WTC11 (cell line): ENCODE data around the gene PWP1. TPM values are rescaled to one million over a fixed set of nuclear protein-coding genes. Genes with fewer than 3 reads are reported as not detected.

Source experiments
- ATAC-seq: fragments of 200-7000 bp; cut with Tn5 transposase; 2 replicates; pipeline ENCODE4 v1.10.0; 2021; ENCODE audit warnings: mild to moderate bottlenecking, moderate library complexity
- CTCF ChIA-PET: fragments of 300-600 bp; sonication (Branson Sonifier 250); formaldehyde crosslinking; loops from one replicate; lab custom pipeline; 2021; ENCODE audit warnings: antibody characterized with exemption; lab: Charles Lee
- POLR2A ChIA-PET: fragments of 350-600 bp; sonication (Branson Sonifier 250); formaldehyde crosslinking; loops from one replicate; lab custom pipeline; 2021; ENCODE audit warnings: antibody characterized with exemption; lab: Charles Lee
- DNase-seq: peaks from one replicate; pipeline ENCODE4 v3.0.0; 2021; ENCODE audit warnings: low spot score
- H3K27ac Mint-ChIP-seq: 2 replicates; pipeline ENCODE4 v1.8.0; 2021; ENCODE audit warnings: mixed read lengths
- H3K27me3 Mint-ChIP-seq: 2 replicates; pipeline ENCODE4 v1.8.0; 2021; ENCODE audit warnings: low read depth, mild to moderate bottlenecking, moderate library complexity, mixed read lengths
- H3K36me3 Mint-ChIP-seq: 2 replicates; pipeline ENCODE4 v1.8.0; 2021; ENCODE audit warnings: mixed read lengths
- H3K4me1 Mint-ChIP-seq: 2 replicates; pipeline ENCODE4 v1.8.0; 2022; ENCODE audit warnings: mixed read lengths
- H3K4me3 Mint-ChIP-seq: 2 replicates; pipeline ENCODE4 v1.8.0; 2021; ENCODE audit warnings: mild to moderate bottlenecking, moderate library complexity, mixed read lengths
- H3K9me3 Mint-ChIP-seq: 2 replicates; pipeline ENCODE4 v1.8.0; 2021; ENCODE audit warnings: mixed read lengths
- CBFB ChIP-seq: sonication (generic); formaldehyde crosslinking; IDR thresholded peaks from 2 replicates; pipeline ENCODE4 v1.8.1; 2022; ENCODE audit warnings: mild to moderate bottlenecking, low read depth, missing genetic modification reagents
- CREB1 ChIP-seq: sonication (generic); formaldehyde crosslinking; IDR thresholded peaks from 2 replicates; pipeline ENCODE4 v1.8.0; 2023; ENCODE audit warnings: mild to moderate bottlenecking, missing genetic modification reagents
- E2F1 ChIP-seq: sonication (generic); formaldehyde crosslinking; IDR thresholded peaks from 2 replicates; pipeline ENCODE4 v1.8.0; 2022; ENCODE audit warnings: mild to moderate bottlenecking, missing genetic modification reagents
- E2F4 ChIP-seq: sonication (generic); formaldehyde crosslinking; IDR thresholded peaks from 2 replicates; pipeline ENCODE4 v1.8.1; 2022; ENCODE audit warnings: low read depth, mild to moderate bottlenecking, moderate library complexity, missing genetic modification reagents, borderline replicate concordance
- EMX1 ChIP-seq: fragments of 250-450 bp; sonication (Bioruptor Pico); IDR thresholded peaks from 2 replicates; pipeline ENCODE4 v1.8.0; 2021; ENCODE audit warnings: mild to moderate bottlenecking
- GRHL2 ChIP-seq: fragments of 250-450 bp; sonication (Bioruptor Pico); IDR thresholded peaks from 2 replicates; pipeline ENCODE4 v1.8.0; 2022; ENCODE audit warnings: mild to moderate bottlenecking, moderate library complexity; ENCODE audit not compliant: insufficient replicate concordance, severe bottlenecking
- IRF1 ChIP-seq: sonication (generic); formaldehyde crosslinking; IDR thresholded peaks from 2 replicates; pipeline ENCODE4 v1.8.0; 2023; ENCODE audit warnings: missing genetic modification reagents
- KAT7 ChIP-seq: sonication (generic); formaldehyde crosslinking; IDR thresholded peaks from 2 replicates; pipeline ENCODE4 v1.8.1; 2023; ENCODE audit warnings: missing genetic modification reagents, mild to moderate bottlenecking, borderline replicate concordance
- NFATC4 ChIP-seq: fragments of 250-450 bp; sonication (Bioruptor Pico); IDR thresholded peaks from 2 replicates; pipeline ENCODE4 v1.9.0; 2021; ENCODE audit warnings: mild to moderate bottlenecking
- NR2C2 ChIP-seq: sonication (generic); formaldehyde crosslinking; IDR thresholded peaks from 2 replicates; pipeline ENCODE4 v1.8.0; 2022; ENCODE audit warnings: mild to moderate bottlenecking, missing genetic modification reagents
- OVOL2 ChIP-seq: fragments of 250-450 bp; sonication (Bioruptor Pico); IDR thresholded peaks from 2 replicates; pipeline ENCODE4 v1.9.0; 2021; ENCODE audit warnings: mild to moderate bottlenecking, borderline replicate concordance
- PREB ChIP-seq: sonication (generic); formaldehyde crosslinking; IDR thresholded peaks from 2 replicates; pipeline ENCODE4 v1.8.1; 2022; ENCODE audit warnings: mild to moderate bottlenecking, missing genetic modification reagents, moderate library complexity, borderline replicate concordance
- STAT6 ChIP-seq: sonication (generic); formaldehyde crosslinking; conservative IDR thresholded peaks from 2 replicates; pipeline ENCODE4 v1.8.1; 2023; ENCODE audit warnings: mild to moderate bottlenecking, low read depth, missing genetic modification reagents, moderate library complexity
- TCF7 ChIP-seq: sonication (generic); formaldehyde crosslinking; IDR thresholded peaks from 2 replicates; pipeline ENCODE4 v1.8.0; 2022; ENCODE audit warnings: mild to moderate bottlenecking, low read depth, missing genetic modification reagents, moderate library complexity
- ZMAT4 ChIP-seq: fragments of 250-450 bp; sonication (Bioruptor Pico); IDR thresholded peaks from 2 replicates; pipeline ENCODE4 v1.9.0; 2021; ENCODE audit warnings: mild to moderate bottlenecking
- ZNF138 ChIP-seq: sonication (generic); formaldehyde crosslinking; conservative IDR thresholded peaks from 2 replicates; pipeline ENCODE4 v1.8.1; 2022; ENCODE audit warnings: mild to moderate bottlenecking, moderate library complexity, missing genetic modification reagents
- ZNF396 ChIP-seq: fragments of 250-450 bp; sonication (Bioruptor Pico); IDR thresholded peaks from 2 replicates; pipeline ENCODE4 v1.8.0; 2021; ENCODE audit warnings: mild to moderate bottlenecking, moderate library complexity, borderline replicate concordance
- ZNF425 ChIP-seq: fragments of 250-450 bp; sonication (Bioruptor Pico); conservative IDR thresholded peaks from 2 replicates; pipeline ENCODE4 v1.9.0; 2021; ENCODE audit warnings: mild to moderate bottlenecking
- total RNA-seq: library from RNA; stranded (reverse); gene quantifications from 3 replicates; pipeline ENCODE4 v1.2.3, GENCODE V29; 2021

PWP1 gene
- total RNA-seq, 1 experiment from 2014 or later = 54.2 TPM

- H3K9me3 Mint-ChIP-seq = no peaks in the 10 kb centered on the region
- ATAC-seq (no peak), DNase-seq (no peak)
- POLR2A ChIA-PET = no interaction called here
- CTCF ChIA-PET = interaction anchor here (1.5 kb wide), 1 partner anchor 148 kb away, joined by 4 read pairs; no protein-coding TSS in a partner anchor
- H3K27ac Mint-ChIP-seq = no peak overlapping the region
- H3K36me3 Mint-ChIP-seq = peaks cover 70% of the 10 kb centered on the region
- H3K4me3 Mint-ChIP-seq = no peak overlapping the region
- no peaks in the 10 kb centered on the region for H3K27me3 Mint-ChIP-seq
- no peaks in the 10 kb centered on the region for H3K4me1 Mint-ChIP-seq
- TF ChIP-seq GRHL2 (no peak), PREB (no peak), TCF7 (no peak), CREB1 (CRISPR knock-in tag) (no peak), ZNF138 (CRISPR knock-in tag) (no peak), KAT7 (no peak), IRF1 (no peak), ZMAT4 (CRISPR knock-in tag) (no peak), STAT6 (CRISPR knock-in tag) (no peak), E2F1 (CRISPR knock-in tag) (no peak), OVOL2 (no peak), NR2C2 (CRISPR knock-in tag) (no peak), EMX1 (no peak), ZNF396 (no peak), E2F4 (CRISPR knock-in tag) (no peak), ZNF425 (CRISPR knock-in tag) (no peak), CBFB (CRISPR knock-in tag) (no peak), NFATC4 (CRISPR knock-in tag) (no peak)
Observed at GRCh38 chr12:107736914-107737313, 51.3 kb downstream of the PWP1 start.
